Skeletal muscle tissue (tissue), 4 donors: ENCODE results near the gene GATAD2A. TPM values are rescaled to one million over a fixed set of nuclear protein-coding genes. Genes with fewer than 3 reads are reported as not detected.

ENCODE experiments used
- H3K27ac ChIP-seq: one replicate; pipeline ENCODE4 v1.7.0; 2013; ENCODE audit warnings: mild to moderate bottlenecking, low read depth, low read length, inconsistent platforms
- H3K27me3 ChIP-seq, 3 donors: one replicate each; pipeline ENCODE4 v1.7.0; 2013; ENCODE audit warnings: low read length in 3 of 3; ENCODE audit not compliant: control insufficient read depth in 3 of 3, insufficient read depth in 3 of 3
- H3K36me3 ChIP-seq, 3 donors: one replicate each; pipeline ENCODE4 v1.7.0; 2013; ENCODE audit warnings: low read length in 3 of 3; ENCODE audit not compliant: control insufficient read depth in 3 of 3, insufficient read depth in 3 of 3
- H3K4me1 ChIP-seq, 3 donors: one replicate each; pipeline ENCODE4 v1.7.0; 2013; ENCODE audit warnings: low read length in 3 of 3, mild to moderate bottlenecking in 3 of 3; ENCODE audit not compliant: control insufficient read depth in 3 of 3, insufficient read depth in 3 of 3
- H3K4me3 ChIP-seq, 3 donors: one replicate each; pipeline ENCODE4 v1.7.0; 2013; ENCODE audit warnings: low read length in 3 of 3
- H3K9ac ChIP-seq, 3 donors: one replicate each; pipeline ENCODE4 v1.7.0; 2013; ENCODE audit warnings: low read length in 3 of 3, mild to moderate bottlenecking in 3 of 3, moderate library complexity in 2 of 3, low read depth in 1 of 3
- H3K9me3 ChIP-seq, 3 donors: one replicate each; pipeline ENCODE4 v1.7.0; 2013; ENCODE audit warnings: low read length in 3 of 3; ENCODE audit not compliant: control insufficient read depth in 3 of 3
- total RNA-seq: library from RNA; depleted of rRNA; stranded (reverse); fragments of >200 nt; gene quantifications from one replicate; pipeline ENCODE4 v1.2.3, GENCODE V29; 2014
- donor health status: Osteomylitis.

The GATAD2A gene
- total RNA-seq, 1 donor from 2014 or later: 19.8 TPM

DNA sequence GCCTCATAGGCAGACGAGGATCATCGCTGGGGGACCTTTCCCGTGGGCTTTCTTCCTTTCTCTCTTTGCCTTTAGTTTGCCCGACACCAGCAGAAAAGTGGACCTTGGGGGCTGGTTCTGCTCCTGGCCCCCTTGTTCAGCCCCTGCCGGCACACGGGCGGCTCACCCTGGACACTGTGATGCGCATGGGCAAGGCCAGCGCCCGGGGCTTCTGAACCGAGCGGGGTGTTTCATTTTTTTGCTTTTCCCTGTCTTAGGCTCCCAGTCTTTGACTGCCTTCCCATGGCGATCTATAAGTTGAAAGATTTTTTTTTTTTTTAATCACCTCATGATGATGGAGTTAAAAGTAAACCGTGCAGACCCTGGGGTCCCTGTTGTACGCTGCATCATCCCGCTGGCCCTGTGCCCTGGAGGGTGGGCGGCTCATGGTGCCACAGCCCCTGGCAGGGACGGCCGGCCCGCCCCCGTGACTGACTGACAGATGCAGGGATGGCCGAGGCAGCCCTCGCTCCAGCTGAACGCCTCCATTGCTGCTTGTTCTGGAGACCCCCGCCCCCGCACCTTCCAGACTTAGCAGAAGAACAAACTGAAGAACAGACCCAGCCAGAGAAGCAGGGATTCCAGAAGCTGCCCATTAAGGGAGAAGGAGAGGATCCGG is 100.3 kb downstream of the GATAD2A start:
- Histone ChIP-seq H3K27me3 (no peaks in the 10 kb centered on the region), H3K9me3 (no peaks in the 10 kb centered on the region), H3K4me3 (no peak overlapping the region), H3K36me3 (peaks cover 49 to 58% (median 51%) of the 10 kb centered on the region in 3 donors), H3K27ac (no peak overlapping the region), H3K9ac (no peak overlapping the region), H3K4me1 (no peaks in the 10 kb centered on the region)

- peaks cover 43 to 50% (median 49%) of the 10 kb centered on the region in 3 donors for H3K36me3 ChIP-seq
- H3K27me3 ChIP-seq: no peaks in the 10 kb centered on the region
- no peak overlapping the region for H3K9ac ChIP-seq
- no peaks in the 10 kb centered on the region for H3K4me1 ChIP-seq
- no peaks in the 10 kb centered on the region for H3K9me3 ChIP-seq
- H3K27ac ChIP-seq: no peak overlapping the region
- no peak overlapping the region for H3K4me3 ChIP-seq
These were observed 101.1 kb downstream of the GATAD2A start for GRCh38 chr19:19506592-19506991.

DNA sequence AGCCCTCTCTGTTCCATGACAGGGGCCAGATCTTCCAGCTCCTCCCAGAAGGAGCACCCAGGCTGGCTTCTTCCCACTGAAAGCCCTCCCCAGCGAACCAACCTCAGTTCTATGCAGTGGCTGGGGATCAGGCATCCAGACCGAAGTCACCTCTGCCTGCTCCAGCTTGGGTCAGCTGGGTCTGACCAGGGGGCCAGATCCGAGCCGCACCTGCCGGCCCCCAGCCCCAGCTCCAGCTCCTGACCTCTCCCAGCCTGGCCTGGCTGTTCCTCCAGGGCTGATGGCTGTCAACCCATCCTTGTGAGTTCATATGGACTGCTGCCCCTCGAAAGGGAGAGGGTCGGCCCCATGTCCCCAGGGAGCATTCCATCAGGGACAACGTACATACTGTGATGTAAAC is 101.9 kb downstream of the GATAD2A start:
- H3K4me1 ChIP-seq: no peaks in the 10 kb centered on the region
- H3K27me3 ChIP-seq: no peaks in the 10 kb centered on the region
- H3K4me3 ChIP-seq: no peak overlapping the region
- peaks cover 37 to 43% (median 42%) of the 10 kb centered on the region in 3 donors for H3K36me3 ChIP-seq
- no peaks in the 10 kb centered on the region for H3K9me3 ChIP-seq
- no peak overlapping the region for H3K27ac ChIP-seq
- no peak overlapping the region for H3K9ac ChIP-seq

DNA sequence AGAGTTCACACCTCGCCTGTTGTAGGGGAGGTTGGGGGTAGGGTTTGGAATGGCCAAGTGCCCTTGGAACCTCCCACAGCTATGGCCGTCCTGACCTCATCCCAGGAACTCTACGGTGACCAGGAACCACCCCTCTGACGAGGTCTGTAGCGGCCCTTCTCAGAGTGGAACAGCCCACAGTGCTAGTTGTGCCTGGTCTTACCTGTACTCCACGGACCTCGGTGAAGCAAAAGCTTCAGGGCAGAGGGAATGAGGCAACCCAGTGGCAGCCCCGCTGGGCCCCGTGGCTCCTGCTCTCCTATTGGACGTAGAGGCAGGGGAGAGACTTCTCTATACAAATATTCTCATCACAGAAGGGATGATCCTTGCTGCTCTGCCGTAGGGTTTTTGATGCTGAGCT is 102.7 kb downstream of the GATAD2A start:
- H3K27me3 ChIP-seq: no peaks in the 10 kb centered on the region
- H3K4me3 ChIP-seq: no peak overlapping the region
- H3K9me3 ChIP-seq: no peaks in the 10 kb centered on the region
- H3K9ac ChIP-seq: no peak overlapping the region
- H3K27ac ChIP-seq: no peak overlapping the region
- peaks cover 28 to 34% (median 34%) of the 10 kb centered on the region in 3 donors for H3K36me3 ChIP-seq
- H3K4me1 ChIP-seq: no peaks in the 10 kb centered on the region

DNA sequence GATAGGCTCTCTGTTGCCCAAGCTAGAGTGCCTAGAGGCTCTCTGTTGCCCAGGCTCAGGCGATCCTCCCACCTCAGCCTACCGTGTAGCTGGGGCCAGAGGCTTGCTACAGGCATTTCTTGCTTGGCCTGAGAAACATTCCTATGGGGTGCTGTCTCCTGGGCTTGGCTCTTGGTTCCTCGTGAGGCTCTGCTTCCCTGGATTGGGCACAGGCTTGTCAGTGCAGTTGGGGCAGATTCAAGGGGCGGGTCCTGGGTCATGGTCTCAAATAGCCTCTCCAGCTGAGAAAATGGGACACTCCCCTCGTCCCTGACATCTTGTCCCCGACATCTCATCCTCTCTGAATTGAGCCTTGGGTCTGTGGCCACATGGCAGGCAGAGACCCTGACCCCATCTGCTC is 105.0 kb downstream of the GATAD2A start:
- peaks cover 3 to 12% (median 12%) of the 10 kb centered on the region in 3 donors for H3K4me1 ChIP-seq
- H3K9ac ChIP-seq: peak overlapping the region in 1 of 3 donors; percentile 8
- H3K36me3 ChIP-seq: peaks cover 16 to 19% (median 16%) of the 10 kb centered on the region in 3 donors
- H3K27me3 ChIP-seq: peaks cover 0 to 13% (median 0%) of the 10 kb centered on the region in 3 donors
- no peaks in the 10 kb centered on the region for H3K9me3 ChIP-seq
- no peak overlapping the region for H3K27ac ChIP-seq
- no peak overlapping the region for H3K4me3 ChIP-seq

DNA sequence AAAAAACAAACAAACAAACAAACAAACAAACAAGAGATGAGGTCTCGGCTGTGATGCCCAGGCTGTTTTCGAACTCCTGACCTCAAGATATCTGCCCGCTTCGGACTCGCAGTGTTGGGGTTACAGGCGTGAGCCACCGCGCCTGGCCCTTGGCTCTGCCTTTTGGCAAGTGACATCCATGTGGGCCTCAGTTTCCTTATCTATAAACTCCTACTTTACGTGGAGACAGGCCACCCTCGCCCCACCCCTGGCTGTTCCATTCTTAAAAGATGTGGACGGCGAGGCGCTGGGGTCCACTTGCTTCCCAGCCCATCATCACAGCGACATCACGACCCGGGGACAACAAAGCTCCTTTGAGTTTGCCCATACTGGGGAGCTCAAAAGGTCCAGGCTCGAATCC is 108.2 kb downstream of the GATAD2A start:
- no peak overlapping the region for H3K27ac ChIP-seq
- H3K9ac ChIP-seq: peak overlapping the region in 1 of 3 donors; percentile 40
- H3K9me3 ChIP-seq: no peaks in the 10 kb centered on the region
- peaks cover 15 to 21% (median 21%) of the 10 kb centered on the region in 3 donors for H3K4me1 ChIP-seq
- H3K4me3 ChIP-seq: peak overlapping the region; percentile 48 to 60 (median 52)
- peaks cover 0 to 2% (median 0%) of the 10 kb centered on the region in 3 donors for H3K36me3 ChIP-seq
- H3K27me3 ChIP-seq: peaks cover 0 to 13% (median 0%) of the 10 kb centered on the region in 3 donors

- Histone ChIP-seq H3K27me3 (peaks cover 0 to 13% (median 0%) of the 10 kb centered on the region in 3 donors), H3K4me1 (peaks cover 15 to 25% (median 21%) of the 10 kb centered on the region in 3 donors), H3K9ac (peak overlapping the region in 1 of 3 donors; percentile 40), H3K9me3 (no peaks in the 10 kb centered on the region), H3K27ac (no peak overlapping the region), H3K36me3 (peaks cover 0 to 6% (median under 1%) of the 10 kb centered on the region in 3 donors), H3K4me3 (peak overlapping the region; percentile 48 to 60 (median 52))
These were observed 108.8 kb downstream of the GATAD2A start for GRCh38 chr19:19514215-19514657.

GRCh38 chr19:19514881-19515641 is 109.6 kb downstream of the GATAD2A start, which contains the start of gene TSSK6:
Gene TSSK6 (minus strand): TSS chr19:19515548. CDS start chr19:19515427, 121 bp downstream.
- peak within 1 kb of the TSS; percentile 73 for H3K27ac ChIP-seq
- no peaks in the 10 kb centered on the region for H3K9me3 ChIP-seq
- H3K36me3 ChIP-seq: peaks cover 4 to 10% (median 5%) of the 10 kb centered on the region in 3 donors
- H3K4me3 ChIP-seq: peak within 1 kb of the TSS; percentile 70 to 96 (median 92)
- peaks cover 19 to 29% (median 26%) of the 10 kb centered on the region in 3 donors for H3K4me1 ChIP-seq
- H3K27me3 ChIP-seq: peaks cover 0 to 13% (median 0%) of the 10 kb centered on the region in 3 donors
- H3K9ac ChIP-seq: peak within 1 kb of the TSS; percentile 76 to 89 (median 81)

GRCh38 chr19:19515642-19516519 is 110.4 kb downstream of the GATAD2A start, which contains the start of gene NDUFA13:
Gene NDUFA13 (plus strand): TSS chr19:19516225. CDS start chr19:19516239, 14 bp downstream.
- H3K9ac ChIP-seq: peak within 1 kb of the TSS; percentile 76 to 89 (median 81)
- peak within 1 kb of the TSS; percentile 70 to 96 (median 92) for H3K4me3 ChIP-seq
- no peaks in the 10 kb centered on the region for H3K9me3 ChIP-seq
- H3K36me3 ChIP-seq: peaks cover 4 to 11% (median 5%) of the 10 kb centered on the region in 3 donors
- peak within 1 kb of the TSS; percentile 73 for H3K27ac ChIP-seq
- H3K27me3 ChIP-seq: peaks cover 0 to 13% (median 0%) of the 10 kb centered on the region in 3 donors
- peaks cover 19 to 29% (median 26%) of the 10 kb centered on the region in 3 donors for H3K4me1 ChIP-seq
